SK-N-DZ (cell line): ENCODE measurements around the gene EPHA4.

Experiments used
- DNase-seq: peaks from one replicate; pipeline ENCODE4 v3.0.0-alpha.2; 2015; ENCODE audit warnings: low spot score

Gene EPHA4

GRCh38 chr2:221476195-221476594 lies 95.9 kb downstream of the EPHA4 start:
- DNase-seq = no peak

- no peak for DNase-seq
Measured at GRCh38 chr2:221473451-221473850, 98.7 kb downstream of the EPHA4 start.

GRCh38 chr2:221468317-221468716 lies 103.8 kb downstream of the EPHA4 start:
- no peak for DNase-seq

DNA sequence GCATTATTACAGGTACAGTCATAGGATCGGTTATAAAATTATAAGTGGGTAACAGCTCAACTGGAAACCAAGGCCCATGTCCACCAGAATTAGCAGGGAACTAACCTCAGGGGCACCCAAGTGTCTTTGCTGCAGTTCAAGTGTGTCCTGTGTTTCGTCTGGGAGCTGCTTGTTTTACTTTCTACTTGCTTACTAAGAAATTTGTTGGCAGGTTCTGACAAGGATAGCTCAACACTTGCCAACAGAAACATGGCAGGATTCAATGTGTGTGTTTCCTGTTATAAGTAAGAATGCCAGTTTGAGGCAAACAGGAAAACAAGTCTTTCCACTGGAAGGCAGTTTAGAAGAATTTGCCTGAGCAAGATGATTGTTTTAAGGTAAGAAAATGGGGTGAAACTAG lies 104.5 kb downstream of the EPHA4 start:
- no peak for DNase-seq

DNA sequence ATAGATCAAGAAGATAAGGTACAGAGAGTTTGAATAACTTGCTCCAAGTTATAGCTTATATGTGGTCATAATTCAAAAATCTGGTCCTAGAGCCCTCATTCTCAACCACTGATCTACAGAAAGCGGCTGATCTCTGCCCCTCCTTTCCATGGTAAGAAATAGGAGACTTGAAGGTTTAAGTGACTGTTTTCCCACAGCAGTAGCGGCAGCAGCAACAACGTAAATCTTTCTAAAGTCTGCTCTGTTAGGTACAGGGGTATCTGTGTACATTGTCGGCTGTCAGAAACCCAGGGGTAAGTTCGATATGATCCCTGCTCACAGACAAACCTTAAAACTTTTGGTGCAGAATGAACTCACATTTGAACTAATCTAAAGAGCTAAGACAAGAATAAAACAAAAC lies 105.4 kb downstream of the EPHA4 start:
- no peak for DNase-seq

GRCh38 chr2:221465776-221466175 lies 106.3 kb downstream of the EPHA4 start:
- DNase-seq = no peak

GRCh38 chr2:221464971-221465370 lies 107.1 kb downstream of the EPHA4 start:
- DNase-seq = no peak

- DNase-seq = no peak
Measured at GRCh38 chr2:221463241-221463896, 108.7 kb downstream of the EPHA4 start.

GRCh38 chr2:221461901-221462300 lies 110.2 kb downstream of the EPHA4 start:
- no peak for DNase-seq

- no peak for DNase-seq
Measured at GRCh38 chr2:221460136-221460535, 112.0 kb downstream of the EPHA4 start.

GRCh38 chr2:221458578-221458977 lies 113.5 kb downstream of the EPHA4 start:
- DNase-seq = no peak

DNA sequence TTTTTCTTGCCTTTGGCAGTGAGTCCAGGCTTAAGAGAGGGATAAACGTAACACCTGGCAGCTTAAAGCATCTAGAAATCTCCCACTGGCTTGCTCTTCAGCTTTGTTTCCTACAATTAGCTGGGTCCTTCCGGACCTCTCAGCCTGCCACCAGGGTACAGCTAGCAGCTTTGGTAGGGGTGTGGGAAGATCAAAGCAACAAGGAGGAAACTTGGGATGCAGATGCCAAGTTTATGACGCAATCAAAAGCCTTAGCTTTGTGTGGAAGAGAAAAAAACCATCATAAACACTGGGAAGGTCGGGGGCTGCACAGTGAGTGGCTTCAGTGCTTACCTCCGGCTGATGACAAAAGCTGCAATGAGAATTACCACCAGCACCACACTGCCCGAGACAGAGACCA lies 116.9 kb downstream of the EPHA4 start:
- DNase-seq = no peak

- no peak for DNase-seq
Measured at GRCh38 chr2:221454459-221455105, 117.5 kb downstream of the EPHA4 start.

GRCh38 chr2:221451862-221452788 lies 120.0 kb downstream of the EPHA4 start:
- DNase-seq = no peak

- DNase-seq = no peak
Measured at GRCh38 chr2:221450280-221450679, 121.8 kb downstream of the EPHA4 start.

DNA sequence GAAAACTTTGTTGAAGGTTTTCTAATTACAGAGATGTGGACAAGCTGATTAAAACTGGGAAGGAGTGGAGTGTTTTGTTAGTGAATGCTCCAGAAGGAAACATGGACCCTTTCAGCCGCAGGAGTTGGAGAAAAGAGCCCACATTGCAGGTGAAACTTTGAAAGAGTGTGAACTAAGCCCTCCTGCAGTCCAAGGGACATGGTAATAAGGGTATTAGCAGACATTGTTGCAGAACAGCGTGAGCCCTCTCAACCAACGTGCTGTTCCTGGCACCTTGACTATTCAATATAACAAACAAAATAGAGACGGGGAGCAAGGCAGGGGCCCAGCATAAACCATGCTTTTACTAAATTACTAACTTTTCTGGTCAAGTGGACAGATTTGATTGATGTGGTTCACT lies 122.7 kb downstream of the EPHA4 start:
- no peak for DNase-seq

GRCh38 chr2:221448844-221449390 lies 123.2 kb downstream of the EPHA4 start:
- DNase-seq = no peak

DNA sequence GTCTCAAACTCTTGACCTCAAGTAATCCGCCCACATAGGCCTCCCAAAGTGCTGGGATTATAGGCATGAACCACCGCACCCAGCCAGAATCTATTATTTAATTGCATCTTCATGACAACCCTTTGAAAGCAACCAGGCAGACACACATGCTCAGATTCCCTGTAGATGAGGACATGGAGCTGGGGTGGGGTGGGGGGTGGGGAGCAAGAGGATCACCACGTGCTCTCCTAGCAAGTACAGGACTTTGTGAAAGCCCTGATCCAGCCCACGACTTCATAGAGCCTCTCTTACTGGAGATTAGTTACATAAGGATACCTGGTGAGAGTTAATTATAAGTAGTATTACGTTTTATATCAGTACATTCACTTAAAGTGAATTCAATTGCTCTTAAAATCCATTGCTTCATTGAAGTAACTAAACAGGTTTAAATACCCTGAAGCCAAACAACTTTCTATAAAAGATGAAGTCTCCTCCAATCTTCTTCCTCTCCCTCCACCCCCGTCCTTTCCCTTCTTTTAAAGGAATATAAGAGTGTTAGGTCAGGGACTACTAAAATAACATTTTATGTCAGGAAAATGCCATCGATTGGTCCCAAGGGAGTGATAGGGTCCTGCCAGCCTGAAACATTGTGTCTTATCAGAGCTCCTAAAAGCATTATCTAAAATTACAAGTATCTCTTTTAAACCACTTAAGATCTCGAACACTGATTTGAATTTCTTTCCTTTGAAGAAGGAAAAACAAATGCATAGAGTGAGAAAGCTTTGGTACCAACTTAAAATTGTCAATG lies 123.9 kb downstream of the EPHA4 start:
- DNase-seq = no peak

GRCh38 chr2:221447310-221447709 lies 124.8 kb downstream of the EPHA4 start:
- no peak for DNase-seq

DNA sequence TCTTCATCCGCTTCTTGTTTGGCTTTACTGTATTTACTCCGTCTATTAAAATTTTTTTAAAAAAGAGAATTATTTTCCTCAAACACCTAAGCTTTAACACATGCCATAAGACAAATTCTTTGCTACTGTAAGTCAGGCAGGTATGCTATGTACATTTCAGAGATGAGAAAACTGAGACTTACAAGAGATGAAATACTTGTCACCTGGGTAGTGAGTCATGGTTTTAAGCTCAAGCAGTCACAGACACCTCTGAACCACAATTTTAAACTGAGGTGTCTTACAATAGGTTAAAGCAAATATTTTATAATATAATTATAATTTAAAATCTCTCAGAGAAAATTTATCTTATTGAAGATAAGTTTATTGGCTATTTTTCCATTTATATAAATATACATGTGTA lies 126.0 kb downstream of the EPHA4 start:
- no peak for DNase-seq

DNA sequence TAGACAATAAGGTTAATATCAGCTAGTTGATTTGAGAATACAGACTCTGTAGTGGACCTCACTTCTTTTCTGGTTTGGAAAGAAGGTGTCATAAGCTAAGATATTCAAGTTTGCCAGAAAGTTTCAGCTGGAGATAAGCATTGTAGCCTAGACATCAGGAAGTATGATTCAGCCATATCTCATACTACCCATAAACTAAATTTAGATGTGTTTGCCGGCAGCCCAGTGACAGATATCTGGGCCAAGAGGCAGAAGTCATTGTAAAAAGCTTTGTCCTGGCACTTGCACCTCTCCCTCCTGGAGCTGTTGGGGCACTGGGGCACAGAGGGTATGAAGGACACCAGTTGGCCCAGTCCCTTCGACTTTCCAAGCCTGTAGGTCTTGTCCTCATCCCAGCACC lies 128.0 kb downstream of the EPHA4 start:
- DNase-seq = no peak
